Coronary artery (tissue), 2 donors: ENCODE data around the gene ZNF326.
A peak's percentile ranks its signal among the peaks of the same experiment; 100 is the strongest.

Source experiments
- DNase-seq: peaks from one replicate; pipeline ENCODE4 v3.0.0-alpha.2; 2017; ENCODE audit warnings: low spot score
- H3K27ac ChIP-seq, 2 donors: fragments of 200-600 bp; sonication (generic); one replicate each; pipeline ENCODE4 v1.5.1; 2016 to 2019
- H3K4me3 ChIP-seq: fragments of 200-600 bp; sonication (generic); 2 replicates; pipeline ENCODE4 v1.5.1; 2016; ENCODE audit warnings: mild to moderate bottlenecking, moderate library complexity
- TF ChIP-seq, protein P1 (sequence below): fragments of 200-600 bp; sonication (generic); IDR thresholded peaks from one replicate; pipeline ENCODE4 v1.5.1; 2019; ENCODE audit warnings: antibody characterized with exemption

Gene ZNF326

DNA sequence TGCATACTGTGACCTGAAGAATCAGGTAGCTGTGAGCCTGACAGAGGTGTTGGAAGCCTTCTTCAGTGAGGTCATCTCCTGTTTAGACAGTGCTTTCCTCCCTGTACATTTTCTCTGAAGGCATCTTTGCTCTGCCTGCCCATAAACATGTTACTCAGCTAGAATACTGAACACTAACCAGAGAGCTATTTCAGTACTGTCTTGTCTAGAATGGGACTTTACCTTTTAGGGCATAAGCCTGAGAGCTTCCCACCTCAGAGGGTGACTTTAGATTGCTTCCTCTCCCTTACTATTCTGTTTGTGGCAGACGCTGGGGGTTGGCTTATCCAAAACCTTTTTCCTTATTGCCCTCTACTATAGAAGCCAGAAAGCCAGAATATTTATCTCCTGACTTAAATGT lies 23.3 kb upstream of the ZNF326 start:
- Histone ChIP-seq H3K27ac (no peak overlapping the region), H3K4me3 (no peak overlapping the region)
- no peak for DNase-seq
- TF ChIP-seq, protein P1, sequence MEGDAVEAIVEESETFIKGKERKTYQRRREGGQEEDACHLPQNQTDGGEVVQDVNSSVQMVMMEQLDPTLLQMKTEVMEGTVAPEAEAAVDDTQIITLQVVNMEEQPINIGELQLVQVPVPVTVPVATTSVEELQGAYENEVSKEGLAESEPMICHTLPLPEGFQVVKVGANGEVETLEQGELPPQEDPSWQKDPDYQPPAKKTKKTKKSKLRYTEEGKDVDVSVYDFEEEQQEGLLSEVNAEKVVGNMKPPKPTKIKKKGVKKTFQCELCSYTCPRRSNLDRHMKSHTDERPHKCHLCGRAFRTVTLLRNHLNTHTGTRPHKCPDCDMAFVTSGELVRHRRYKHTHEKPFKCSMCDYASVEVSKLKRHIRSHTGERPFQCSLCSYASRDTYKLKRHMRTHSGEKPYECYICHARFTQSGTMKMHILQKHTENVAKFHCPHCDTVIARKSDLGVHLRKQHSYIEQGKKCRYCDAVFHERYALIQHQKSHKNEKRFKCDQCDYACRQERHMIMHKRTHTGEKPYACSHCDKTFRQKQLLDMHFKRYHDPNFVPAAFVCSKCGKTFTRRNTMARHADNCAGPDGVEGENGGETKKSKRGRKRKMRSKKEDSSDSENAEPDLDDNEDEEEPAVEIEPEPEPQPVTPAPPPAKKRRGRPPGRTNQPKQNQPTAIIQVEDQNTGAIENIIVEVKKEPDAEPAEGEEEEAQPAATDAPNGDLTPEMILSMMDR: no peak

DNA sequence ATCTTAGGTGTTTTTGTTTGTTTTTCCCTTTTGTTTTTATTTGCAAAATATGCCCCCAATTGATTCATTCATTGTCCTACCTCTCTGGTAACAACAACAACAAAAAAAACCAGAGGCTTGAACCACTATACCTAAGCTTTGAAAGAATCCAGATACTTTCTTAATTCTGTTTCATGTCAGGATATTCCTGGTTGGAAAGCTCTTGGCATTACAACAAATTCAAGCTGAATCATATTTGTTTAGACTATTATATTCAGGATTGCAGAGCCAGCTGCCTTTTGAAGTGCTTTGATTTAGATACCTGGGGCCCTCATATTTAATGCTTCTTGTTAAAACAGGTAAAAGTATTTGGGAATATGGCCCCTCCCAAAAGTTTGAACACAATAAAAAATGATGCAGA lies 22.9 kb upstream of the ZNF326 start:
- no peak overlapping the region for H3K4me3 ChIP-seq
- H3K27ac ChIP-seq: no peak overlapping the region
- TF ChIP-seq, protein P1: no peak

DNA sequence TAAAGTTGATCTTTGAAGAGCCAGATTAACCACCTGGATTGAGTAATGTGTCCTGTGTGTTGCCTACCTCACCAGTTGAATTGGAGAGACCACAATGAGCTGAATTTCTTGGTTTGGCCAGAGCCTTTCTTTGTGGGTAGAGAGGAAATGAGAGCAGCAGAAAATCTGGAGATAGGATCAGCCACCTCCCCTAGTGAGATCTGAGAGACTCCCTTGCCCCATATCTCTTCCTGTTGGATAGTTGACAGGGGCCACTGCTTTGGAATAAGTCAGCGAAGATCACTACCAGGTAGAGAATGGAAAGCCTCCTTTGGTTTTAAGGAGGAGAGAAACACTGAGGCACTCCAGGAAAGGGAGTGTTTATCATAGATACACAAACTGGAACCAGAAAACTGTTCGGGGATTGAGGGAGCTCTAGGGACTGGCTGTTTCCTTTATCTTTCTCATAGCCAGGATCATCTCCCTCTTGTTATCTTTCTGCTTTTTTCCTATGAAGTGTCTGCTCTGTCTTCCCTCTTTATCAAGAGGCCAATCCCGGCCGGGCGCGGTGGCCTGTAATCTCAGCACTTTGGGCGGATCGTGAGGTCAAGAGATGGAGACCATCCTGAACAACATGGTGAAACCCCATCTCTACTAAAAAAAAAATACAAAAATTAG lies 21.3 kb upstream of the ZNF326 start:
- TF ChIP-seq, protein P1: no peak
- no peak for DNase-seq
- no peak overlapping the region for H3K27ac ChIP-seq
- H3K4me3 ChIP-seq: no peak overlapping the region

More for the DNA sequence above, 22.9 kb upstream of the ZNF326 start:
- DNase-seq: no peak

DNA sequence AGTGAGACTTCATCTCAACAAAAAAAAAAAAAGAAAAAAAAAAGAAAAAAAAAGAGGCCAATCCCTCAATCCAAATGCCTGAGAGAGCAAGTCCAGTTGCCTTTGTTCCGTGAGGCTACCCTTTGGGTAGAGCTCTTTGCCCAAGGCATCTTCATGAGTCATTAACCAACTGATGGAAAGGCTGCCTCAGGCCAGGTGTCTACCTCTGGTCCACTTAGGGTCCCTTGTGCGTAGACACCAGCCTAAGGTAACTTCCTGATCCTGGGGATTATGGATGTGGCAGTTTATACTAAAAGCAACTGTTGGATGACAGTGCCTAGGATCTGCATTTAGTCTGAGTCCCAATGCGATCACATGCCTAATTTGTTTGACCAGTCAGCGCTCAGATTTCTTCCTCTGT lies 20.7 kb upstream of the ZNF326 start:
- Histone ChIP-seq H3K27ac (no peak overlapping the region), H3K4me3 (no peak overlapping the region)
- TF ChIP-seq, protein P1: no peak
- no peak for DNase-seq

DNA sequence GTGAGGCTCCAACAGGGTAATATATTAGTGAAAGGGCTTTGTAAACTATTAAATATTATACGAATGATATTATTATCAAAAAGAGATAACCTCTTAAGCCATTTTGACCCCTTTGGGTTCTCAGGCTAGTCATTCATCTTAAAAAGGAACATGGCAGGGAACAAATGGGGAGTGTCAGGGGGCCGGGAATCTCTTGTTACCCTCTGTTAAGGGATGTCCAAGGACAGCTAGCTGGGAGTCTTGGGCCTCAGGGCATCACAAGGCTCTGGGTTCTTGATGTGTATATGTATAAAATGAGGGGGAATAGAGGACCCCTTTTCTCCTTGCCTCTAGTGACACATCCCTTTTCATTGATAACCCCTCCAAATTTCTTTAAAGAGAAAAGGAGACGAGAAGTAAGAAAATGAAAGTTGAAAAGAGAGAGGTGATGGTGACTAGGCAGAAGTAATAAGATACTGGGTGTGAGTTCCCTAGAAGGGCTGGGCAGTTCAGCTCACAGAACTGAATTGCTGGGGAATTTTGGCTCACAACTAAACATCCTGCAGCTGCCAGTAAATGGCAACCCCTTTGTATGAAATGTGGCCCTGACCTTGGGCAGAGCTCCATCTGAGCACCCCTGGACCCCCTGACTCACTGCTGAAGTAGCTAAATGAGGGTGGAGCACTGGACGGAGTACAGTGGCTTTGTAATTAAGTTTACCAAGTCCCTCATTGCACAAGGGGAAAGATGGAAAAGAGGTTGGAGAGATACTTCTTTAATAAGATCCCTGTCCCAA lies 20.0 kb upstream of the ZNF326 start:
- Histone ChIP-seq H3K4me3 (no peak overlapping the region), H3K27ac (peak overlapping the region in 1 of 2 donors; percentile 25)
- no peak for DNase-seq
- TF ChIP-seq, protein P1: no peak

DNA sequence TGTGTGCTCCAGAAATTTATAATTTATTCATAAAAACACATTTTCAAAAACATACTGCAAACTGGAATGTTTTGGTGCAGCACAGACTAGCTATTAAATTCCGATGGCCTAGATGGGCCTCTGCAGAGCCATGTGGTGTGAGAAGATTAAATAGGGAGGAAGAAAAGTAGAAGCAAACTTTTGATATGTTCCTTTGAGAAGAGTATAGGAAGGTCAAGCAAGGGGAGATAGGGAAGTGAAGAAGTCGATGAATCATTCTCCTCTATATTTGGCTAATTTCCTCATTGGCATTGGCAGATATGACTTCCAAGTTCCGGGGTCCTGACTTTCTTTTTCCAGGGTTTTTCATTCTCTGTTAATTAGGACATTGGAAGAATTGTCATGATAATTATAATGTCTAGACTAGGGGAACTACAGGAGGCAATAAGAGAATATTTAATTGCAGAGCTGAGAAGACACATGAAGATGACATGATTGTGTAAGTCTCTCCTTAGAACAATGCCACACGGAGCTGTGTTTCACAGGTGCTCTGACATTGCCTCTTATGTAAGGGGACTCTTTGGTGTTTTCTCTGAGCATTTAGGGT lies 19.3 kb upstream of the ZNF326 start:
- Histone ChIP-seq H3K27ac (no peak overlapping the region), H3K4me3 (no peak overlapping the region)
- TF ChIP-seq, protein P1: no peak
- no peak for DNase-seq
